Fibroblast of the aortic adventitia (primary cell): Measurements from ENCODE around the gene KAT2B. TPM values are rescaled to one million over a fixed set of nuclear protein-coding genes. Genes with fewer than 3 reads are reported as not detected.

ENCODE experiments used
- DNase-seq: peaks from one replicate; pipeline ENCODE4 v3.0.0-alpha.2; 2010; ENCODE audit warnings: low read depth
- H3K4me3 ChIP-seq: 2 replicates; pipeline ENCODE4 v1.5.1; 2011; ENCODE audit warnings: low read depth, mild to moderate bottlenecking, control low read depth, low read length, moderate library complexity
- CTCF ChIP-seq: IDR thresholded peaks from 2 replicates; pipeline ENCODE4 v1.5.1; 2011; ENCODE audit warnings: mild to moderate bottlenecking, low read length, control low read depth, inconsistent platforms; ENCODE audit not compliant: insufficient read depth
- total RNA-seq: library from RNA; depleted of rRNA; stranded (reverse); fragments of >200 nt; gene quantifications from 2 replicates; pipeline ENCODE4 v1.2.3, GENCODE V29; 2012; ENCODE audit warnings: low replicate concordance

KAT2B gene
- 9.6 and 14.3 TPM in 2 replicates for total RNA-seq

- H3K4me3 ChIP-seq: peak within 1 kb of the TSS; percentile 82
- peak; percentile 57 for TF ChIP-seq CTCF
- DNase-seq: peak; percentile 49
These were observed at the start of gene KAT2B for GRCh38 chr3:20039765-20040547. TSS of gene KAT2B (plus strand) at chr3:20040446. CDS start at chr3:20040478, 32 bp downstream.

- no peak overlapping the region for H3K4me3 ChIP-seq
- DNase-seq: peak; percentile 36
- no peak for TF ChIP-seq CTCF
These were observed 45.5 kb upstream of the KAT2B start for GRCh38 chr3:19994796-19995195.

- H3K4me3 ChIP-seq: no peak overlapping the region
- DNase-seq: no peak
- no peak for TF ChIP-seq CTCF
These were observed 42.7 kb upstream of the KAT2B start for GRCh38 chr3:19997502-19997901.

- no peak overlapping the region for H3K4me3 ChIP-seq
- no peak for TF ChIP-seq CTCF
- DNase-seq: no peak
These were observed 38.3 kb upstream of the KAT2B start for GRCh38 chr3:20001932-20002331.

GRCh38 chr3:20007960-20008359, 32.3 kb upstream of the KAT2B start:
- no peak overlapping the region for H3K4me3 ChIP-seq
- DNase-seq: no peak
- TF ChIP-seq CTCF: no peak

- H3K4me3 ChIP-seq: no peak overlapping the region
- no peak for DNase-seq
These were observed 31.6 kb upstream of the KAT2B start for GRCh38 chr3:20008646-20009045.

More at GRCh38 chr3:20008646-20009045, 31.6 kb upstream of the KAT2B start:
- no peak for TF ChIP-seq CTCF
